Stimulated activated CD8-positive, alpha-beta memory T cell treated with anti-CD3 and anti-CD28 coated beads, Interleukin-2, amount 100 ng/mL, for 48 hours (primary cell): ENCODE measurements around the gene GPR141.
"Not testable (repeated sequence)": the region's sequence is repeated elsewhere in the genome, so short reads cannot be mapped to it uniquely, and the experiment has no call there.

Experiments
- DNase-seq, 2 donors: peaks; one replicate each; pipeline ENCODE4 v3.0.0-alpha.2; 2020; ENCODE audit warnings: low read depth in 2 of 2

GPR141 gene

GRCh38 chr7:37686556-37687345 lies 3.2 kb downstream of the GPR141 start:
- no peak for DNase-seq

GRCh38 chr7:37690206-37690605 lies 6.6 kb downstream of the GPR141 start:
- no peak for DNase-seq

- no peak for DNase-seq
Measured at GRCh38 chr7:37694208-37695094, 10.9 kb downstream of the GPR141 start.

GRCh38 chr7:37698276-37698675 lies 14.7 kb downstream of the GPR141 start:
- DNase-seq = no peak

GRCh38 chr7:37698782-37699181 lies 15.2 kb downstream of the GPR141 start:
- DNase-seq = no peak

GRCh38 chr7:37701769-37702168 lies 18.2 kb downstream of the GPR141 start:
- no peak for DNase-seq

GRCh38 chr7:37703361-37703760 lies 19.8 kb downstream of the GPR141 start:
- no peak for DNase-seq

GRCh38 chr7:37704328-37704833 lies 20.8 kb downstream of the GPR141 start:
- not testable (repeated sequence) for DNase-seq

- no peak for DNase-seq
Measured at GRCh38 chr7:37705976-37706375, 22.4 kb downstream of the GPR141 start.

- DNase-seq = no peak
Measured at GRCh38 chr7:37706804-37707203, 23.2 kb downstream of the GPR141 start.

GRCh38 chr7:37707754-37708485 lies 24.4 kb downstream of the GPR141 start:
- no peak for DNase-seq

GRCh38 chr7:37709631-37710509 lies 26.3 kb downstream of the GPR141 start:
- no peak for DNase-seq

GRCh38 chr7:37713613-37714012 lies 30.0 kb downstream of the GPR141 start:
- no peak for DNase-seq

GRCh38 chr7:37714606-37715005 lies 31.0 kb downstream of the GPR141 start:
- DNase-seq = no peak

GRCh38 chr7:37718585-37718984 lies 35.0 kb downstream of the GPR141 start:
- no peak for DNase-seq

GRCh38 chr7:37719077-37719476 lies 35.5 kb downstream of the GPR141 start:
- DNase-seq = no peak

GRCh38 chr7:37724732-37725131 lies 41.2 kb downstream of the GPR141 start:
- DNase-seq = no peak

GRCh38 chr7:37726016-37726415 lies 42.5 kb downstream of the GPR141 start:
- no peak for DNase-seq

GRCh38 chr7:37728747-37729146 lies 45.2 kb downstream of the GPR141 start:
- no peak for DNase-seq

GRCh38 chr7:37729181-37729580 lies 45.6 kb downstream of the GPR141 start:
- no peak for DNase-seq

GRCh38 chr7:37730501-37730900 lies 46.9 kb downstream of the GPR141 start:
- no peak for DNase-seq
